Neural cell (in vitro differentiated cells): ENCODE results near the gene SDHAF4. TPM values are rescaled to one million over a fixed set of nuclear protein-coding genes. Genes with fewer than 3 reads are reported as not detected.

ENCODE experiments used
- H2AFZ ChIP-seq: fragments of 200-600, 300-800 bp; sonication (generic), shearing (Covaris generic); 2 replicates; pipeline ENCODE4 v1.6.0; 2014; ENCODE audit warnings: low read depth, mild to moderate bottlenecking, antibody characterized with exemption, low read length, moderate library complexity
- H3F3A ChIP-seq: fragments of 200-600 bp; shearing (Covaris generic); 2 replicates; pipeline ENCODE4 v1.6.1; 2016; ENCODE audit warnings: mild to moderate bottlenecking, moderate library complexity, mixed read lengths, antibody characterized with exemption, low read length; ENCODE audit not compliant: insufficient read depth, poor library complexity, severe bottlenecking
- H3K27ac ChIP-seq: fragments of 200-600, 300-800 bp; sonication (generic), shearing (Covaris generic); 2 replicates; pipeline ENCODE4 v1.5.1; 2014; ENCODE audit warnings: mild to moderate bottlenecking, low read length, moderate library complexity
- H3K27me3 ChIP-seq: fragments of 300-800, 200-600 bp; sonication (generic), shearing (Covaris generic); 2 replicates; pipeline ENCODE4 v1.6.0; 2014; ENCODE audit warnings: mild to moderate bottlenecking, low read depth, low read length, moderate library complexity; ENCODE audit not compliant: insufficient read depth
- H3K36me3 ChIP-seq: fragments of 300-800, 200-600 bp; sonication (generic), shearing (Covaris generic); 2 replicates; pipeline ENCODE4 v1.5.1; 2014; ENCODE audit warnings: mild to moderate bottlenecking, antibody characterized with exemption, low read length, moderate library complexity; ENCODE audit not compliant: insufficient read depth
- H3K4me2 ChIP-seq: fragments of 300-800, 200-600 bp; sonication (generic), shearing (Covaris generic); 2 replicates; pipeline ENCODE4 v1.6.0; 2014; ENCODE audit warnings: mild to moderate bottlenecking, low read length
- H3K4me3 ChIP-seq: fragments of 300-800, 200-600 bp; sonication (generic), shearing (Covaris generic); 2 replicates; pipeline ENCODE4 v1.5.1; 2014; ENCODE audit warnings: mild to moderate bottlenecking, low read length, moderate library complexity
- H3K79me2 ChIP-seq: fragments of 200-600 bp; shearing (Covaris generic); replicated peaks from 2 replicates; pipeline ENCODE4 v1.6.0; 2014; ENCODE audit warnings: mild to moderate bottlenecking, low read length, moderate library complexity; ENCODE audit not compliant: insufficient read depth
- H3K9ac ChIP-seq: fragments of 300-800, 200-600 bp; sonication (generic), shearing (Covaris generic); 2 replicates; pipeline ENCODE4 v1.6.1; 2016; ENCODE audit warnings: mild to moderate bottlenecking, low read length, mixed read lengths
- H3K9me2 ChIP-seq: fragments of 200-600 bp; shearing (Covaris generic); 2 replicates; pipeline ENCODE4 v1.6.1; 2016; ENCODE audit warnings: mild to moderate bottlenecking, low read length, mixed read lengths; ENCODE audit not compliant: insufficient read depth
- H3K9me3 ChIP-seq: fragments of 200-600, 300-800 bp; sonication (generic), shearing (Covaris generic); 2 replicates; pipeline ENCODE4 v1.6.1; 2016; ENCODE audit warnings: mild to moderate bottlenecking, mixed run types, low read length, moderate library complexity, mixed read lengths
- H4K20me1 ChIP-seq: fragments of 200-600 bp; shearing (Covaris generic); 2 replicates; pipeline ENCODE4 v1.6.1; 2016; ENCODE audit warnings: mild to moderate bottlenecking, mixed run types; ENCODE audit not compliant: insufficient read depth
- EP300 ChIP-seq: fragments of 450-650 bp; conservative IDR thresholded peaks from 2 replicates; pipeline ENCODE4 v1.6.1; 2014; ENCODE audit warnings: antibody characterized with exemption, mild to moderate bottlenecking, moderate library complexity; ENCODE audit not compliant: poor library complexity, severe bottlenecking
- EZH2 ChIP-seq: fragments of 200-600, 300-800 bp; shearing (Covaris generic), sonication (generic); IDR thresholded peaks from 2 replicates; pipeline ENCODE4 v1.6.1; 2014; ENCODE audit warnings: antibody characterized with exemption, low read length, borderline replicate concordance, mild to moderate bottlenecking; ENCODE audit not compliant: insufficient read depth, poor library complexity, severe bottlenecking
- MXI1 ChIP-seq: fragments of 450-650 bp; conservative IDR thresholded peaks from 2 replicates; pipeline ENCODE4 v1.6.1; 2014; ENCODE audit warnings: antibody characterized with exemption, mild to moderate bottlenecking; ENCODE audit not compliant: poor library complexity, severe bottlenecking
- POLR2AphosphoS5 ChIP-seq: IDR thresholded peaks from 2 replicates; pipeline ENCODE4 v1.6.1; 2012
- RAD21 ChIP-seq: fragments of 450-650 bp; conservative IDR thresholded peaks from 2 replicates; pipeline ENCODE4 v1.6.1; 2014; ENCODE audit warnings: antibody characterized with exemption, mild to moderate bottlenecking, moderate library complexity
- REST ChIP-seq: IDR thresholded peaks from 2 replicates; pipeline ENCODE4 v1.6.1; 2012; ENCODE audit warnings: borderline replicate concordance
- SMC3 ChIP-seq: fragments of 450-650 bp; conservative IDR thresholded peaks from 2 replicates; pipeline ENCODE4 v1.6.1; 2014; ENCODE audit warnings: antibody characterized with exemption, mild to moderate bottlenecking, moderate library complexity; ENCODE audit not compliant: poor library complexity
- TAF1 ChIP-seq: IDR thresholded peaks from 2 replicates; pipeline ENCODE4 v1.6.1; 2012; ENCODE audit warnings: low read depth
- polyA plus RNA-seq: library from polyadenylated mRNA; depleted of rRNA; stranded (reverse); fragments of >200 nt; gene quantifications from 2 replicates; pipeline ENCODE4 v1.2.3, GENCODE V29; 2014

SDHAF4 gene
- polyA plus RNA-seq, 1 donor from 2014 or later = 28.2 TPM

DNA sequence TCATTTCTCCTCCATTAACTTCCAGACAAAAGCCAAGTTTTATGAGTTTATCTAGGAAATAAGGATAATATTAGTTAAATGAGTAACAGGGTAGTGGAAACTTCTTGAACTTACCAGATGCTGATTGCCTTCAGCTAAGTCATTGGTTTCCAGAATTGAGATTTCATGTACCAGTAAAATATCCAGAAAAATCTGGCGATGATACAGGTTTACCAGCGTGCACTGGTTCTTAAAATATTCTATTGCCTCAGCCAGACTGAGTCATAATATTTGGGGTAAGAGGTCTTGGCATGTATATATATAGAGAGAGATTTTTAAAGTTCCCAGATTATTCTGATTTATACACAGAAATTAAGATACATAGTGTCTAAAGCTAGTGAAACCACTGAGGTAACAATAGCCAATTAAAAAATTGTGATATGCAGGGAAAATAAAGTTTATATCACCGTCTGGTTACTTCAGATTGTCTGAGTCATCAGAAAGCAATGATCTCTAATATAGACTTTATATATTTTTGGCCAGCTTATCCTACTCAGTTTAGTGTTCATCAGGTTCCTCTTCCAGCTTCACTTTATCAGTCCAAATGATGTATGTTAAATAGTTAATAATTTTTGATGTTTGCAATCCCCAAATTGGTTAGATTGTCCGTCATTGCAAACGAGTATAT is 39.5 kb upstream of the SDHAF4 start:
- H3K79me2 ChIP-seq = no peaks in the 10 kb centered on the region
- no peak overlapping the region for H3K27ac ChIP-seq
- no peaks in the 10 kb centered on the region for H4K20me1 ChIP-seq
- no peaks in the 10 kb centered on the region for H3K9me2 ChIP-seq
- no peaks in the 10 kb centered on the region for H3K36me3 ChIP-seq
- no peaks in the 10 kb centered on the region for H3K27me3 ChIP-seq
- H3K4me2 ChIP-seq = no peak overlapping the region
- H3F3A ChIP-seq = no peaks in the 10 kb centered on the region
- no peaks in the 10 kb centered on the region for H3K9me3 ChIP-seq
- H3K4me3 ChIP-seq = no peak overlapping the region
- H3K9ac ChIP-seq = no peak overlapping the region
- no peak overlapping the region for H2AFZ ChIP-seq
- TF ChIP-seq POLR2AphosphoS5 (no peak), REST (no peak), RAD21 (no peak), EZH2 (no peak), SMC3 (no peak), TAF1 (no peak), MXI1 (no peak)

DNA sequence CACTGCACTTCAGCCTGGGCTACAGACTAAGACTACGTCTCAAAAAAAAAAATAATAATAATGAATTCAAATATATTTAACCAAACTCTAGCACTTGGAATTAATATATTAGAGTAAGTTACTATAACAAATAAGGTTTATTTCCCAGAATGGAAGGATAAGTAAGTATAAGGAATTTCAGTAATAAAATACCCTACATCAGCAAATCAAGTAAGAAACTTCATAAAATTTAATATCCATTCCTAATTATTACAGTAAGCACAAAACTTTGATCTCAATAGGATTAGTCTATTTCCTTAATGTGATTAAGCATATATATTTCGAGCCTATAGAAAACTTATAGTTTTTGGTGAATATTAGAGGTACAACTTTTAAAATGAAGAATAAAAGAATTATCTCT is 36.7 kb upstream of the SDHAF4 start:
- Histone ChIP-seq H3K4me3 (no peak overlapping the region), H3K4me2 (no peak overlapping the region), H3K27me3 (no peaks in the 10 kb centered on the region), H3K9ac (no peak overlapping the region), H3K9me3 (no peaks in the 10 kb centered on the region), H3F3A (no peaks in the 10 kb centered on the region), H3K9me2 (no peaks in the 10 kb centered on the region), H3K79me2 (no peaks in the 10 kb centered on the region), H3K27ac (no peak overlapping the region), H2AFZ (no peak overlapping the region), H3K36me3 (no peaks in the 10 kb centered on the region), H4K20me1 (no peaks in the 10 kb centered on the region)
- TF ChIP-seq TAF1 (no peak), EZH2 (no peak), EP300 (no peak), MXI1 (no peak), SMC3 (no peak), RAD21 (no peak), REST (no peak), POLR2AphosphoS5 (no peak)
